NCI-H82 treated with DMSO at 0.1 percent for 48 hours (cell line): ENCODE results near the gene ALDH7A1.
"Not testable (repeated sequence)": the region's sequence is repeated elsewhere in the genome, so short reads cannot be mapped to it uniquely, and the experiment has no call there.

Experiments
- DNase-seq: peaks from one replicate; lab custom pipeline; 2025; ENCODE audit not compliant: unreplicated experiment; lab: John Stamatoyannopoulos, UW

The ALDH7A1 gene

DNA sequence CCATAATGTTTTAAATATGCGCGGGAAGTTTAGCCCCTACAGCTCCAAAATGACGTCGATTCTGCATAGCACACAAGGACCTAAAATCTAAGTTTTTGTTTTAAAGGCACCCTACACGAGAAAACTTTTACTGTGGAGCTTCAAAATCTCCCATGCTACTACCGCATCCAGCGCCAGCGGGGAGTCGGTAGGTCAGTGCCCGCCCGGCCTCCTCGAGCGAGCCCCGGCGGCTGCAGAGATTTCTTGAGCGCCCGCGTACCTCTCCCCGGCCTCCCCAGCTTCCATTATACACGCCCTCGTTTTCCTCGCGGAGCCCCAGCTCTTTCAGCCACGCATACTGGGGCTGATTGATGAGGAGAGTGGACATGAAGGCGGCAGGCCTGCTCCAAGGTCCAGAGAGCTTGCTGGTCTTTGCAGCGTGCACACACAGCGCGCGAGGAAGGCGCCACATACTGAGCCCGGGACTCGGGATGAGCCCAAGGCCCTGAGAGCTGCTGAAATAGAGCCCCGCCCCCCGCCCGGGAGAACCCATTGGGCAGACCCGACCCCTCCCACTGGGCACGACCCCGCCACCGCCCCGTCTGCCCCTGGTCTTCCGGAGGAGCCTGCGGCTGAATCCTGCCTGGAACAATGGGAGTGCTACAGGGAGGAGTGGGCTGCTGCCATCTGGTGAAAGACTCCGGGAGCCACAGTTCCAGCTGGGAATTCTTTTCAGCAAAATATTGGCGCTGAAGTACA is at the start of gene ALDH7A1:
Gene ALDH7A1 (minus strand): TSS at position 472 of the 738 bp plus-strand sequence. CDS start 21 bp downstream, at position 451.
- DNase-seq: peak; percentile 83

- no peak for DNase-seq
Observed at GRCh38 chr5:126641387-126641786, 46.4 kb upstream of the ALDH7A1 start.

DNA sequence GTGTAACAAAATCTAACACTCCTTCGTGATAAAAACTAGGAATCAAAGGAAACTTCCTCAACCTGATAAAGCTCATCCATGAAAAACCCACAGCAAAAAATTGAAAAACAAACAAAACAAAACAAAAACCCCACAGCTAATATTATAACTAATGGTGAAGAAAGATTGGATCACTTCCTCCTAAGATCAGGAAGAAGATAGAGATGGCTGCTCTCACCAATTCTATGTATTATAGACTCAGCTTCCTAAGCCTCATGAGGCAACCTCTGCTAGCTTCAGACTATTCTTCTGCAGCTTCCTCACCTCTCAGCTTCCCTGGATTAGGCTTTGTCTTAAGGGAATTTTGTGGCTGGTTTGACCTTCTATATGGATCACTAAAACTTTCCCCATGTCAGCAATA is 45.8 kb upstream of the ALDH7A1 start:
- DNase-seq: no peak

- DNase-seq: no peak
Observed at GRCh38 chr5:126636956-126637355, 41.9 kb upstream of the ALDH7A1 start.

DNA sequence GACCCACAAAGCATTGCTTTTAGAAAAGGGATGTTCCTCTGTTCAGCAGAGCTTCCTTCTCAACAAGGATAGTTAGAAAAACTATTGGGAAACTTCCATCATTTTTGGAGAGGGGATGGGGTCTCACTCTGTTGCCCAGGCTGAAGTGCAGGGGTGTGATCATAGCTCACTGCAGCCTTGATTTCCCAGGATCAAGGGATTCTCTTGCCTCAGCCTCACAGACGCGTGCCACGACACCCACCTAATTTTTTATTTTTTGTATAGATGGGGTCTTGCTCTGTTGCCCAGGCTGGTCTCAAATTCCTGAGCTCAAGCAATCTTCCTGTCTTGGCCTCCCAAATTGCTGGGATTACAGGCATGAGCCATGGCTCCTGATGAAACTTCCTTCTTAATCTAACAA is 40.6 kb upstream of the ALDH7A1 start:
- no peak for DNase-seq

- no peak for DNase-seq
Observed at GRCh38 chr5:126633552-126633951, 38.5 kb upstream of the ALDH7A1 start.

- no peak for DNase-seq
Observed at GRCh38 chr5:126631920-126632319, 36.9 kb upstream of the ALDH7A1 start.

GRCh38 chr5:126628102-126628501 is 33.1 kb upstream of the ALDH7A1 start:
- DNase-seq: no peak

DNA sequence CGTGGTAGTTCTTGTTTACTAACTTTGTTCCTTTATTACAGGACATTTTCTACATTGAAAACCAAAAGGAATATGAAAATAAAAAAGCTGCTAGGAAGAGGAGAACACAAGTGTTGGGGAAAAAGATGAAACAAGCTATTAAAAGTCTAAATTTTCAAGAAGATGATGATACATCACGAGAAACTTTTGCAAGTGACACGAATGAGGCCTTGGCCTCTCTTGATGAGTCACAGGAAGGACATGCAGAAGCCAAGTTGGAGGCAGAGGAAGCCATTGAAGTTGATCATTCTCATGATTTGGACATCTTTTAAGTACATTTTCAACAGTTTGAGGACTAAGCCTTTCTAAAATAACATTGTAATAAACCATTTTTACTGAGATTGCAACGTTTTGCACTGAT is 29.5 kb upstream of the ALDH7A1 start:
- no peak for DNase-seq

- no peak for DNase-seq
Observed at GRCh38 chr5:126619781-126620180, 24.8 kb upstream of the ALDH7A1 start.

DNA sequence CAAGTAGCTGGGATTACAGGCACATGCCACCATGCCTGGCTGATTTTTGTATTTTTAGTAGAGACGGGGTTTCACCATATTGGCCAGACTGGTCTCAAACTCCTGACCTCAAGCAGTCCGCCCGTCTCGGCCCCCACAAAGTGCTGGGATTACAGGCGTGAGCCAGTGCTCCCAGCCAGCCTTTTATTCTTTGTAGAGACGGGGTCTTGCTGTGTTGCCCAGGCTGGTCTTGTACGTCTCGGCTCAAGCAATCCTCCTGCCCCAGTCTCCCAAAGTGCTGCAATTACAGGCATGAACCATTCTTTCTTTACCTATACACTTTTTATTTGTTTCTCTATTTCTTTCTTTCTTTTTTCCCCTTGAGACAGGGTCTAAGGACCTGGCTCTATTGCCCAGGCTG is 22.6 kb upstream of the ALDH7A1 start:
- DNase-seq: not testable (repeated sequence)

DNA sequence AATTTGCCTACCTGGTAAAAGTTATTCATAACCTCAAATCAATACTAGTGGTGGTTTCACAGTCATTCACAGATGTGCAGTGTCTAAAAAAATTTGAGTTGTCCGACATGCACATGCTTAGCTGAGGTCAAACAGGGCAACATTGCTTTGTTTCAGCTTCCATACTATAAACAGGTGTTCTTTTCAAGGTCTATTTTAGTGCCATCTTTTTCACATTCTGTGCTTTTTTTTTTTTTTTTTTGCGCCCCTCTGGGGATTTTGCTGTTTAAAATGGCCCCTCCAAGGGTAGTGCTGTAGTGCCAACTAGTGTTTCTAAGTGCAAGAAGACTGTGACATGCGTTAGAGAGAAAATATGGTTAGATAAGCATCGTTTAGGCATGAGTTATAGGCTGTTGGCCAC is 20.3 kb upstream of the ALDH7A1 start:
- DNase-seq: no peak

GRCh38 chr5:126613941-126614592 is 19.0 kb upstream of the ALDH7A1 start:
- no peak for DNase-seq

DNA sequence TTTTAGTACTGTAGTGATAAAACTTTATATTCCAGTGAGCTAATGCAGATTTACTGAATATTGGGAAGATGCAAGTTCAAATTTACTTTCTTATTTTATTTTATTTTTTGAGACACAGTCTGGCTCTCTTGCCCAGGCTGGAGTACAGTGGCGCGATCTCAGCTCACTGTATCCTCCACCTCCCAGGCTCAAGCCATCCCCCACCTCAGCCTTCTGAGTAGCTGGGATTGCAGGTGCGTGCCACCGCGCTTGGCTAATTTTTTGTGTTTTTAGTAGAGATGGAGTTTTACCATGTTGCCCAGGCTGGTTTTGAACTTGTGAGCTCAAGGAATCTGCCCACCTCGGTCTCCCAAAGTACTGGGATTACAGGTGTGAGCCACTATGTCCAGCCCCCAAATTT is 15.6 kb upstream of the ALDH7A1 start:
- DNase-seq: no peak

GRCh38 chr5:126610160-126610559 is 15.1 kb upstream of the ALDH7A1 start:
- no peak for DNase-seq

- DNase-seq: no peak
Observed at GRCh38 chr5:126605525-126605924, 10.5 kb upstream of the ALDH7A1 start.

DNA sequence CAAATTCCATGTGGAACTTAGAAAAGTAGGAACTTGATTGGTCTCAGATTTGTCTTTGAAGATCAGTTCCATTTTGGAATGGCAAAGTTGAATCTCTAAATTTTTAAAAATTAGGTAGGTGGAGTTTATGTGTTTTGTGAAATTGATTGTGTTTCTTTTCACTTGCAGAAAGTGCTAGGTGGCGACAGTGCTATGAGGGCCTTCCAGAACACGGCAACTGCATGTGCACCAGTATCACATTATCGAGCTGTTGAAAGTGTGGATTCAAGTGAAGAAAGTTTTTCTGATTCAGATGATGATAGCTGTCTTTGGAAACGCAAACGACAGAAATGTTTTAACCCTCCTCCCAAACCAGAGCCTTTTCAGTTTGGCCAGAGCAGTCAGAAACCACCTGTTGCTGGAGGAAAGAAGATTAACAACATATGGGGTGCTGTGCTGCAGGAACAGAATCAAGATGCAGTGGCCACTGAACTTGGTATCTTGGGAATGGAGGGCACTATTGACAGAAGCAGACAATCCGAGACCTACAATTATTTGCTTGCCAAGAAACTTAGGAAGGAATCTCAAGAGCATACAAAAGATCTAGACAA is 8.5 kb upstream of the ALDH7A1 start:
- no peak for DNase-seq

- peak; percentile 20 for DNase-seq
Observed at GRCh38 chr5:126600631-126601511, 5.9 kb upstream of the ALDH7A1 start, which contains the start of gene PHAX. Gene PHAX, plus strand, starts transcription at chr5:126600947. Its CDS starts 16 bp downstream, at chr5:126600963.

DNA sequence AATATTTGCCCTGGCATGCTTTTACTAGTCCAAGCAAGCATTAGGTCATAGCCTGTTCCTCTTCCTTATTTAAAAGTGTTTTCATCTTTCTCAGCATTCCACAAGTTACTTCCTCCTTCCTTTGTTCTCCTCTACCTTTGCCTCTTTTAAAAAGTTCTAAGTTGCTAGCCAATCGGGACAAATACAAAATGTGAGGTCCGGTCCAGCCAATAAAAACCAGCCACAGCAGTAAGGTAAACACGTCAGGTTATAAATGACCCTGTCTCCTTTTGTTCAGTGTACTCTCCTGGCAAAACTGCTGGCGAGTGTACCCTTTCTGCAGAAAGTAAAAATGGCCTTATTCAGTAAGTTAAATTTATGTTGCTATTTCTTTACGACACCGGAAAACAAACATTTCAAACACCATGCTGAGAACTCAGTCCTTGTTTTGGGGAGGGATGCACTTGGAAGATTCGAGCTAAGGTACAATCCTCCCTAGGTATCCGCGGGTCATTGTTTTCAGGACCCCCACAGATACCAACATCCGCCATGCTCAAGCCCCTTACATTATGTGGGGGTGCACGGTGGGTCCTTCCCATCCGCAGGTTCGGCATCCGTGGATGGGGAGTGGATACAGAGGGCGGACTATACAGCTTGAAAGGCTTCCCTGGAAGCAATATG is 5.1 kb upstream of the ALDH7A1 start:
- DNase-seq: not testable (repeated sequence)

GRCh38 chr5:126599499-126599898 is 4.5 kb upstream of the ALDH7A1 start:
- DNase-seq: no peak

GRCh38 chr5:126597156-126597555 is 2.1 kb upstream of the ALDH7A1 start:
- no peak for DNase-seq
